Eye (tissue), 1 donor: Measurements from ENCODE around the gene PTCHD1.

Experiments
- DNase-seq: peaks from one replicate; pipeline ENCODE4 v3.0.0-alpha.2; 2015

Gene PTCHD1

GRCh38 chrX:23364416-23364815 is 29.8 kb downstream of the PTCHD1 start:
- DNase-seq, result no peak

- DNase-seq, result no peak
Measured at GRCh38 chrX:23365541-23365940, 30.9 kb downstream of the PTCHD1 start.

- no peak for DNase-seq
Measured at GRCh38 chrX:23366914-23367313, 32.3 kb downstream of the PTCHD1 start.

DNA sequence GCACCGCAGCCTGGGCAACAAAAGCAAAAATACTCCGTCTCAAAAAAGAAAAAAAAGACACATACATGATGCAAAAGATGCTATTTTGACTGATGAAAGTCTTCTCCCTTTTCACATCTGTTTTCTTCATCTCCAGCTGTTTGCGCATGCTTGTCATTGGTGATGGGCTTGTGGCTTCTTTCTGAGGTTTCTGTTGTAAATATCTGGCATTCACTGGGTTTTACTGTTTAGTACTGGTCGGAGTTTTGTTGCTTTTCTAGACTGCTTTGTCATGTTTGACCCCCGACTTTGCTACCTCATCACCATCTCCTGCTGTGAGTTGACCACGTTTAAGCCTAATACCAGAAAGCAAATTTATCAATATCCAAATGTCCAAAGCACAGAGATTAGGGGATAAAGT is 34.4 kb downstream of the PTCHD1 start:
- no peak for DNase-seq

- no peak for DNase-seq
Measured at GRCh38 chrX:23372220-23372902, 37.7 kb downstream of the PTCHD1 start.

- DNase-seq, result no peak
Measured at GRCh38 chrX:23373129-23373804, 38.6 kb downstream of the PTCHD1 start.

GRCh38 chrX:23374291-23374690 is 39.6 kb downstream of the PTCHD1 start:
- DNase-seq, result no peak

DNA sequence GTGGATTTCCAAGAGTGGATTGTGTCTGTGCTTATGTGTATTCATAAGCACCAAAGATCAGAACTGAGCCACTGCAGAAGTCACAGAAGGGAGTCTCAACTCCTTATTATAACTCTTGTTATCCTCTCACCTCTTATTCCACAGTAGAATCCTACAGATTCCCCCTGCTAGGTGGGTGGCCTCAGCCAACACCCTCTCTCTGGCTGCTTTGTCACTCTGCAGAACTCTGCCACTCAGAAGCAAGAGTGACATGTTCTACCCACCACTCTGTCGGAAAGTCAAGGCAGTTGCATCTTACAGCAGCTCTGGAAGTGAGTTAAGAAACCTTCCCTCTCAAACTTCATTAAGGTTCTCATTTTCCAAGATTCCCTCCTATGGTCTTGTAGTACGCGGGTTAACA is 41.9 kb downstream of the PTCHD1 start:
- DNase-seq, result no peak

- DNase-seq, result no peak
Measured at GRCh38 chrX:23380581-23380980, 45.9 kb downstream of the PTCHD1 start.

DNA sequence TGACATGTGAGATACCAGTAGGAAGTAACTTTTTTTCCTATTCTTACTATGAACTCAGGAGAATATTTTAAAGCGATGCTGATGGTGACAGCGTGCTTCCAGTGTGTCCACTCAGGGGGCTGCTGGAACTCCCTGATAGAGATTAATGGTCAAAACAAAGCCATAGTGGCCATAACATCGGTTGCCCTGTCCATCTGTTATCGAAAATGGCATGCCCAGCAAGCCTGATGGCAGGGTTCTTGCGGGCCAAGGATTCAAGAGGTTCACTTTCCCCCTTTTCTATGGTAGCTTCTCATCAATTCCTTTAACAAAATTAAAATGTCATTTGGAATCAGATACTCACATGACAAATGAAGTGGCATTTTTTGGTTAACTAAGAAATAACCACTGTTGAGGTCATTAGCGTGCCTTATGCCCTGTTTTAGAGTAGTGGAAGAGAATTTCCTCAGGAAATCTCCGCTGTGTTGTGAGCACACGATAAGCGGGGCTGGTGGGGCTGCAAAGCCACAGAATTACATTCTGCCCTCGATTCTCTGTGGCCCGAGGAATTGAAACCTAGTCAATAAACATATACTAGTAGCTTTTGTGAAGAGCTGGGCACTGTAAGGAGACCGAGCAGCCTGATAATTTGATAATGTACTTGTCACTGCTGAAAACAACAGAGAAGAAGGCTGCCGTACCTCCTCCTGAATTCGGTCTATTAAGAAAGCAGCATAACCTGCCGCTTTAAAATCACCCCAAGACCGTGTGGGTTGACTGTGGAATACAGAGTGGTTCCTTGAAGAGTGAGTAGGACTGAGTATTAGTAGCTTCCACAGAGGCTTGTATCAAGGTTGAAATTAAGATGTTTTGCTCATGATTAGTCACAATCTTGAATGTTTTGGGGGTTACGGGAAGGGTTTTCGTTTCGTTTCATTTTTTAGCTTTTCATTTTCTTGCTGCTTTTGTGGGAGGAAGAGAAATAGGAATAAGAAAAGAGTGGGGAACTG is 46.7 kb downstream of the PTCHD1 start:
- no peak for DNase-seq

DNA sequence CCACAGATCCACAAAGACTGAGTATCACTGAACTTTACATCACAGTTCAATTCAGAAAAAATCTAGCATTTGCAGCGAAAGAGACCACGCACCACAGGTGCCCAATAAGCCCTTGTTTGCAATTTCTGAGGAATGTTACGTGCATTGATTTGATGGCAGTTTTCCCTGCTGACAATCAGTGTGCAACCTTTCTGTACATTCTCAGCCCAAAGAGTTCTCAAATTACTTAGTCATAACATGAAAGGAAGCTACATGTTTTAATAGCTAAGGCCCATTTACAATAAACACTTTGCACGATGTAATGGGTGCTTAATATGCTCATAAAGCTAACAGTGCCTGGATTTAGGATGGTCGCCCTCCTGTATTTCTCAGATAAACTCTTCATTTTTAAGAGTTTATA is 47.9 kb downstream of the PTCHD1 start:
- no peak for DNase-seq

- DNase-seq, result no peak
Measured at GRCh38 chrX:23383411-23383810, 48.8 kb downstream of the PTCHD1 start.

DNA sequence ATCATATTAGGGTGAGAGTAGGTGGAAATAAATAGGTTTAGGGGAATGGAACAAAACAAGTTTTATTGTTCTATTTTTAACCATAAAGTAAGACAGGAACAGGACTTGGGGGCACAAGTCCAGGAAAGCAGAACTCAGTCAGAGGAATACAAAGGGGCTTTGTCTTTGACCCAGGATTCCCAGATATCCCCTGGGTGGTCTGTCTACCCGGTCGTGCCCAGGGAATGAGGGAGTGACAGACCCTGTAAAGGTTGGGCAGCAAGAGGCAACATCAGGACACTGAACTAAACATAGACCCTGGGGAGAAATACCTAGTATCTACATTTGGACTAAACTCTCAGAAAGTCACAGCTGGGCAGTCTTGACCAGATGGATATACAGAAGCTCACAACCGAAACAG is 50.6 kb downstream of the PTCHD1 start:
- no peak for DNase-seq

DNA sequence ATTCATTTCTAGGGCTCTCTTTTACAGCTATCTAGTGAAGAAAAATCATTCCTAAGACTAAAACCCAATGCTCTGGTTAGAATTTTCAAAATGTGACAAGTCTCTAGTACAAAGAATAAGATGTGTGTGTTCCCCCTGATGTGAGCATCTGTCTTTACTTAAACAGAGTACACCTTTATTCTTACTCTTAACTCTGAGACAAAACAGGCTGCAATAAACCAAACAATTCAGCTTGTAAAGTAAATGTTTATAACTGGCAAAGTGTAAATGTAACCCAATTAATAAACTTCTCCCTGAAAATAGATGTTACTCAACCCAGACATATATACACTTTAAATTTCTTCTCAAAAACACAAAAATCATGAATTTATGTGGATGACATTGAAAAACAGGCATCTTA is 51.6 kb downstream of the PTCHD1 start:
- DNase-seq, result no peak

DNA sequence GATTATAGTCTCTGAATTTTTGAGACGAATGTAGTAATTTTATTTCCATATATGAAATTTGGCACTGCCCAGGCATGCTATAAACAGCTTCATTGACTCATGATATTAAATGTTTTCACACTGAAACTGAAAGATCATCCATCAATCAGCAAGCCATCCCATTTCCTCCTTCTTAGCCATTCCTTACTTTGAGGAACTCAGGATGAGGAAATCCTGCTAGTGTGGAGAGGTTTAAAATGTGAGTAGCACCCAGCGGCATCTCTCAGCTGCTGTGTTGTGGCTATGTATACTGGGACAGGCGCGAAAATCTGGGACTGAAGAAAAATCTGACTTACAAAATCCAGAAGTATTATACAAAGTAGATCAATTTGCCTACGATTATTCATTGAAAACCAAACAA is 52.1 kb downstream of the PTCHD1 start:
- no peak for DNase-seq

DNA sequence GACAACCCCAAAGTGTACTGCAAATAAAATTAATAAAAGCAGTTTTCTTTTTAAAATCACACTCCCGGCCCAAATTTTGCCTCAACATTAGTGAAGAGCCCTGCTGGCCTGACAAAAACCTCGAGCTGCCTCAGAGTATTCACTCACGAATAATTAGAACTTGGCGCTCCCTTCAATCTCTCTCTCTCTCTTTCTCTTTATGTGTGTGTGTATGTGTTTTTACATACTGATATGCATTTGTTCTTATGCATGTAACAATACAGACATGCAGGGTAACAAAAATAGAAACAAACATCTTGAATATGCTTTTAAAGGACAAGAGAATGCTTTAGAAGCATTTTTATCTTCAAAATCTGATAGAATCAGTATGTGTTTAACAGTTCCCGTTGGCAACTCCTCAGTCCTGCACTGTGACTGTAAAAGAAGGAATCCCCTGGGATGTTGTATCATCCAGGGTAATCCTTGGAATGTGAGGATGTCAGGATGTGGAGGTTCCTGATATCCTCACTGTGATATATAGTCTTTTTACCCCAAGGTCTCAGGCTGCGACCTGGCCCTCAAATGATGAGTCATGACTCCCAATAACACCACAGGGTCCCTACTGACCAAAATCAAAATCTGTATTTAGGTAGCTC is 53.0 kb downstream of the PTCHD1 start:
- no peak for DNase-seq

- no peak for DNase-seq
Measured at GRCh38 chrX:23389196-23389792, 54.6 kb downstream of the PTCHD1 start.

DNA sequence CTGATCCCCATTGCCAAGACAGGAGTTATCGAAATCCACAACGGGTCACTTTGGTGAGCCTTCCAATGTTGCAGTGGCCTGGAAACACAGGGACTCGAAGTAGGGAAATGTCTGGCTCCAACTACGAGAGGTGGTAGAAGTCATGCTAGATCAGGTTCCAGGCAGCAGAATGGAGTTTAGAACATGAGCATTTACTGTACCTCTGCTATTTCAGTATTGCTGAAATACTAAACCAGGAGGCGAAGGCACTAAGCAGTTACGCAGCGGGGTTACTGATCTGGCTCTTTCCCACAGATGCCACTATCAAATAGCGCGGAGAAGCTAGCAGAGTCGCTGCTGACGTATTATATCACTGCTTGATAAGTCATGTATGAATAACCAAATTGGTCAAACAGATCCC is 56.3 kb downstream of the PTCHD1 start:
- no peak for DNase-seq

GRCh38 chrX:23392195-23392594 is 57.5 kb downstream of the PTCHD1 start:
- no peak for DNase-seq

DNA sequence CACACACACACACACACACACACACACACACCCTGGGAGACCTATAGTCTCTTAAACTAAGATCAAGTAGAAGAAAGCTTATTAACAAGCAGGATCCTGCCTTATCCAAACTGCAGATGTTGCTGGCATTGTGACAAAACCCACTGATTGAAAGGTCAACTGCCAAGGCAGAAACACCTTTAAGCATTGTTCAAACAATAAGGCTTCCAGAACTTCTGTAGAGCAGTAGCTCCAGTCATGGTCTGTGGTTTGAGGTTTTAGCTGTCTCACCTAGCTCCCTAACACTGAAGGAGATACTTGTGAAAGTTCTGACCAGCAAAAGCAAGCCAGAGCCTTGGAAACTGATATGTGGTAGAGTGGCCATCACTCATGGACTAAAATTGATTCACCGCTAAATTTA is 59.8 kb downstream of the PTCHD1 start:
- DNase-seq, result no peak

GRCh38 chrX:23396263-23396662 is 61.6 kb downstream of the PTCHD1 start:
- DNase-seq, result no peak

- DNase-seq, result no peak
Measured at GRCh38 chrX:23398570-23398969, 63.9 kb downstream of the PTCHD1 start.

GRCh38 chrX:23403849-23404248 is 69.2 kb downstream of the PTCHD1 start:
- no peak for DNase-seq
